ENCODE results near the gene MUC13. TPM values are rescaled to one million over a fixed set of nuclear protein-coding genes. Genes with fewer than 3 reads are reported as not detected.

The MUC13 gene
- total and polyA plus RNA-seq, 9 of the 15 experiments (the other 6 are each of a cell fraction or from before 2014, with no cell fraction given) = 0.09 TPM; not detected in 8

GRCh38 chr3:124887177-124887931 is 47.2 kb downstream of the MUC13 start, which contains the start of gene ITGB5 (continued):
- TF ChIP-seq, protein P1, sequence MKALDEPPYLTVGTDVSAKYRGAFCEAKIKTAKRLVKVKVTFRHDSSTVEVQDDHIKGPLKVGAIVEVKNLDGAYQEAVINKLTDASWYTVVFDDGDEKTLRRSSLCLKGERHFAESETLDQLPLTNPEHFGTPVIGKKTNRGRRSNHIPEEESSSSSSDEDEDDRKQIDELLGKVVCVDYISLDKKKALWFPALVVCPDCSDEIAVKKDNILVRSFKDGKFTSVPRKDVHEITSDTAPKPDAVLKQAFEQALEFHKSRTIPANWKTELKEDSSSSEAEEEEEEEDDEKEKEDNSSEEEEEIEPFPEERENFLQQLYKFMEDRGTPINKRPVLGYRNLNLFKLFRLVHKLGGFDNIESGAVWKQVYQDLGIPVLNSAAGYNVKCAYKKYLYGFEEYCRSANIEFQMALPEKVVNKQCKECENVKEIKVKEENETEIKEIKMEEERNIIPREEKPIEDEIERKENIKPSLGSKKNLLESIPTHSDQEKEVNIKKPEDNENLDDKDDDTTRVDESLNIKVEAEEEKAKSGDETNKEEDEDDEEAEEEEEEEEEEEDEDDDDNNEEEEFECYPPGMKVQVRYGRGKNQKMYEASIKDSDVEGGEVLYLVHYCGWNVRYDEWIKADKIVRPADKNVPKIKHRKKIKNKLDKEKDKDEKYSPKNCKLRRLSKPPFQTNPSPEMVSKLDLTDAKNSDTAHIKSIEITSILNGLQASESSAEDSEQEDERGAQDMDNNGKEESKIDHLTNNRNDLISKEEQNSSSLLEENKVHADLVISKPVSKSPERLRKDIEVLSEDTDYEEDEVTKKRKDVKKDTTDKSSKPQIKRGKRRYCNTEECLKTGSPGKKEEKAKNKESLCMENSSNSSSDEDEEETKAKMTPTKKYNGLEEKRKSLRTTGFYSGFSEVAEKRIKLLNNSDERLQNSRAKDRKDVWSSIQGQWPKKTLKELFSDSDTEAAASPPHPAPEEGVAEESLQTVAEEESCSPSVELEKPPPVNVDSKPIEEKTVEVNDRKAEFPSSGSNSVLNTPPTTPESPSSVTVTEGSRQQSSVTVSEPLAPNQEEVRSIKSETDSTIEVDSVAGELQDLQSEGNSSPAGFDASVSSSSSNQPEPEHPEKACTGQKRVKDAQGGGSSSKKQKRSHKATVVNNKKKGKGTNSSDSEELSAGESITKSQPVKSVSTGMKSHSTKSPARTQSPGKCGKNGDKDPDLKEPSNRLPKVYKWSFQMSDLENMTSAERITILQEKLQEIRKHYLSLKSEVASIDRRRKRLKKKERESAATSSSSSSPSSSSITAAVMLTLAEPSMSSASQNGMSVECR (CRISPR knock-in tag; IDR thresholded peaks at IDR 0.05) = no peak
- no peak for TF ChIP-seq SMAD3 (CRISPR knock-in tag; conservative IDR thresholded peaks at IDR 0.05)
- no peak for TF ChIP-seq DPF2 (IDR thresholded peaks at IDR 0.05)
- peak; percentile 69 for TF ChIP-seq POLR2G (IDR thresholded peaks at IDR 0.05; ENCODE audit: low read depth, low read length)
- TF ChIP-seq ZNF764 (CRISPR knock-in tag; IDR thresholded peaks at IDR 0.05; ENCODE audit: low read depth) = no peak
- TF ChIP-seq, protein P2, sequence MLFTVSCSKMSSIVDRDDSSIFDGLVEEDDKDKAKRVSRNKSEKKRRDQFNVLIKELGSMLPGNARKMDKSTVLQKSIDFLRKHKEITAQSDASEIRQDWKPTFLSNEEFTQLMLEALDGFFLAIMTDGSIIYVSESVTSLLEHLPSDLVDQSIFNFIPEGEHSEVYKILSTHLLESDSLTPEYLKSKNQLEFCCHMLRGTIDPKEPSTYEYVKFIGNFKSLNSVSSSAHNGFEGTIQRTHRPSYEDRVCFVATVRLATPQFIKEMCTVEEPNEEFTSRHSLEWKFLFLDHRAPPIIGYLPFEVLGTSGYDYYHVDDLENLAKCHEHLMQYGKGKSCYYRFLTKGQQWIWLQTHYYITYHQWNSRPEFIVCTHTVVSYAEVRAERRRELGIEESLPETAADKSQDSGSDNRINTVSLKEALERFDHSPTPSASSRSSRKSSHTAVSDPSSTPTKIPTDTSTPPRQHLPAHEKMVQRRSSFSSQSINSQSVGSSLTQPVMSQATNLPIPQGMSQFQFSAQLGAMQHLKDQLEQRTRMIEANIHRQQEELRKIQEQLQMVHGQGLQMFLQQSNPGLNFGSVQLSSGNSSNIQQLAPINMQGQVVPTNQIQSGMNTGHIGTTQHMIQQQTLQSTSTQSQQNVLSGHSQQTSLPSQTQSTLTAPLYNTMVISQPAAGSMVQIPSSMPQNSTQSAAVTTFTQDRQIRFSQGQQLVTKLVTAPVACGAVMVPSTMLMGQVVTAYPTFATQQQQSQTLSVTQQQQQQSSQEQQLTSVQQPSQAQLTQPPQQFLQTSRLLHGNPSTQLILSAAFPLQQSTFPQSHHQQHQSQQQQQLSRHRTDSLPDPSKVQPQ (CRISPR knock-in tag; IDR thresholded peaks at IDR 0.05; ENCODE audit: borderline replicate concordance) = no peak
- TF ChIP-seq USF1 (CRISPR knock-in tag; IDR thresholded peaks at IDR 0.05) = no peak
- TF ChIP-seq MEIS2 (IDR thresholded peaks at IDR 0.05; ENCODE audit: partially characterized antibody) = no peak
- TF ChIP-seq EHMT2 (IDR thresholded peaks at IDR 0.05) = no peak
- TF ChIP-seq TBP (optimal IDR thresholded peaks at IDR 0.05; ENCODE audit: low read depth, low read length) = peak; percentile 92
- TF ChIP-seq STAG1 (CRISPR knock-in tag; IDR thresholded peaks at IDR 0.05; ENCODE audit: borderline replicate concordance) = no peak
- TF ChIP-seq, protein P3, sequence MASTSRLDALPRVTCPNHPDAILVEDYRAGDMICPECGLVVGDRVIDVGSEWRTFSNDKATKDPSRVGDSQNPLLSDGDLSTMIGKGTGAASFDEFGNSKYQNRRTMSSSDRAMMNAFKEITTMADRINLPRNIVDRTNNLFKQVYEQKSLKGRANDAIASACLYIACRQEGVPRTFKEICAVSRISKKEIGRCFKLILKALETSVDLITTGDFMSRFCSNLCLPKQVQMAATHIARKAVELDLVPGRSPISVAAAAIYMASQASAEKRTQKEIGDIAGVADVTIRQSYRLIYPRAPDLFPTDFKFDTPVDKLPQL (IDR thresholded peaks at IDR 0.05; ENCODE audit: extremely low read depth, insufficient read length) = no peak
- no peak for TF ChIP-seq CREBBP (IDR thresholded peaks at IDR 0.05; ENCODE audit: low read depth, low read length)
- TF ChIP-seq ESRRB (CRISPR knock-in tag; IDR thresholded peaks at IDR 0.05; ENCODE audit: borderline replicate concordance) = no peak
- TF ChIP-seq ZNF121 (CRISPR knock-in tag; conservative IDR thresholded peaks at IDR 0.05) = no peak
- no peak for TF ChIP-seq ZNF146 (CRISPR knock-in tag; IDR thresholded peaks at IDR 0.05; ENCODE audit: unreplicated experiment)
- TF ChIP-seq KLF13 (tag; IDR thresholded peaks at IDR 0.05; ENCODE audit: borderline replicate concordance, low read depth) = no peak
- TF ChIP-seq ZNF316 (IDR thresholded peaks at IDR 0.05) = no peak
- TF ChIP-seq ESRRA (IDR thresholded peaks at IDR 0.05; ENCODE audit: borderline replicate concordance, low read depth) = no peak

Measured in K562 (cell line).